Endothelial cell of umbilical vein (primary cell): ENCODE measurements around the gene DOCK8. TPM values are rescaled to one million over a fixed set of nuclear protein-coding genes. Genes with fewer than 3 reads are reported as not detected.

Source experiments
- BruUV-seq: library from RNA; stranded (reverse); fragments of 400-500 nt; replicated peaks from 2 replicates; lab custom pipeline; 2021; lab: Mats Ljungman, UMichigan
- CTCF ChIA-PET: fragments of 300-600, 350-600 bp; sonication (Branson Sonifier 250); formaldehyde crosslinking; loops from one replicate; lab custom pipeline; 2021; ENCODE audit warnings: antibody characterized with exemption, inconsistent platforms; lab: Charles Lee
- POLR2A ChIA-PET: fragments of 300-600, 350-600 bp; sonication (Branson Sonifier 250); formaldehyde crosslinking; loops from one replicate; lab custom pipeline; 2021; ENCODE audit warnings: antibody characterized with exemption, inconsistent platforms; lab: Charles Lee
- DNase-seq: peaks from one replicate; pipeline ENCODE4 v3.0.0-alpha.2; 2011; ENCODE audit warnings: low read depth, low spot score
- FAIRE-seq: peaks from 2 replicates; lab custom pipeline; 2011; peaks lifted over from hg19 to GRCh38; lab: Jason Lieb, UNC
- H2AFZ ChIP-seq: 2 replicates; pipeline ENCODE4 v1.6.0; 2012; ENCODE audit warnings: low read depth, low read length, control low read depth, inconsistent platforms
- H3K27ac ChIP-seq: 2 replicates; pipeline ENCODE4 v1.5.1; 2011; ENCODE audit warnings: low read depth, mild to moderate bottlenecking, control low read depth, low read length, moderate library complexity; ENCODE audit not compliant: insufficient read depth
- H3K27me3 ChIP-seq, 2 experiments: 2 replicates each; pipeline versions ENCODE4 v1.6.0 to v1.6.1; 2011; ENCODE audit warnings: low read length in 2 of 2, mixed read lengths in 1 of 2; ENCODE audit not compliant: control insufficient read depth in 2 of 2, insufficient read depth in 2 of 2
- H3K36me3 ChIP-seq, 2 experiments: 2 replicates in 1 of 2; 3 replicates in 1 of 2; pipeline ENCODE4 v1.5.1; 2011; ENCODE audit warnings: low read length in 2 of 2, mild to moderate bottlenecking in 1 of 2, moderate library complexity in 1 of 2; ENCODE audit not compliant: control insufficient read depth in 2 of 2, insufficient read depth in 2 of 2; ENCODE audit errors: extremely low read depth in 1 of 2
- H3K4me1 ChIP-seq: 3 replicates; pipeline ENCODE4 v1.5.1; 2011; ENCODE audit warnings: mild to moderate bottlenecking, low read length; ENCODE audit not compliant: control insufficient read depth, insufficient read depth; ENCODE audit errors: extremely low read depth
- H3K4me2 ChIP-seq: 2 replicates; pipeline ENCODE4 v1.6.1; 2011; ENCODE audit warnings: low read length, control low read depth, mixed read lengths; ENCODE audit not compliant: insufficient read depth
- H3K4me3 ChIP-seq, 3 experiments: fragments of 200-600 bp in 1 of 3; sonication (generic), shearing (Covaris generic) in 1 of 3; replicated peaks in 1 of 3; 2 replicates each; pipeline ENCODE4 v1.5.1; 2011 to 2016; ENCODE audit warnings: control low read depth in 3 of 3, low read length in 3 of 3, mild to moderate bottlenecking in 2 of 3, inconsistent platforms in 1 of 3, low read depth in 1 of 3, moderate library complexity in 1 of 3; ENCODE audit not compliant: insufficient read depth in 1 of 3
- H3K79me2 ChIP-seq: 2 replicates; pipeline ENCODE4 v1.6.0; 2012; ENCODE audit warnings: low read length, inconsistent platforms; ENCODE audit not compliant: control insufficient read depth, insufficient read depth
- H3K9ac ChIP-seq: replicated peaks from 2 replicates; pipeline ENCODE3; 2011; ENCODE audit warnings: low read length, control low read depth; ENCODE audit not compliant: insufficient read depth; ENCODE audit errors: extremely low read depth
- H3K9me1 ChIP-seq: replicated peaks from 3 replicates; pipeline ENCODE4 v1.6.0; 2011; ENCODE audit warnings: mild to moderate bottlenecking, low read length; ENCODE audit not compliant: control insufficient read depth, insufficient read depth; ENCODE audit errors: extremely low read depth
- H3K9me3 ChIP-seq: replicated peaks from 2 replicates; pipeline ENCODE4 v1.5.1; 2012; ENCODE audit warnings: low read length, inconsistent platforms; ENCODE audit not compliant: control insufficient read depth, insufficient read depth
- H4K20me1 ChIP-seq: replicated peaks from 2 replicates; pipeline ENCODE3; 2011; ENCODE audit warnings: mild to moderate bottlenecking, low read length; ENCODE audit not compliant: control insufficient read depth, insufficient read depth; ENCODE audit errors: extremely low read depth
- CTCF ChIP-seq, 2 donors: IDR thresholded peaks; 1 replicate in 1 of 2; 2 replicates in 1 of 2; pipeline ENCODE4 v1.5.1; 2011; ENCODE audit warnings: low read length in 2 of 2, mild to moderate bottlenecking in 2 of 2, moderate library complexity in 2 of 2, control low read depth in 1 of 2, inconsistent platforms in 1 of 2, low read depth in 1 of 2; ENCODE audit not compliant: insufficient read depth in 1 of 2; ENCODE audit errors: extremely low read depth in 1 of 2
- EZH2 ChIP-seq: IDR thresholded peaks from 2 replicates; pipeline ENCODE4 v1.6.1; 2012; ENCODE audit warnings: borderline replicate concordance, low read depth, mild to moderate bottlenecking, moderate library complexity, low read length, inconsistent platforms; ENCODE audit not compliant: severe bottlenecking
- FOS ChIP-seq: IDR thresholded peaks from 2 replicates; pipeline ENCODE4 v1.6.1; 2011; ENCODE audit warnings: mild to moderate bottlenecking, low read length, moderate library complexity, borderline replicate concordance; ENCODE audit not compliant: insufficient read depth
- GATA2 ChIP-seq: IDR thresholded peaks from 2 replicates; pipeline ENCODE4 v1.7.0; 2011; ENCODE audit warnings: low read depth, mild to moderate bottlenecking, moderate library complexity, mixed read lengths, low read length; ENCODE audit not compliant: insufficient read length, insufficient read depth
- JUN ChIP-seq: IDR thresholded peaks from 2 replicates; pipeline ENCODE4 v1.6.1; 2011; ENCODE audit warnings: borderline replicate concordance, low read depth; ENCODE audit not compliant: insufficient read length, insufficient read depth
- MAX ChIP-seq: IDR thresholded peaks from 2 replicates; pipeline ENCODE4 v1.6.1; 2011; ENCODE audit not compliant: insufficient read depth, insufficient read length
- MYC ChIP-seq: IDR thresholded peaks from one replicate; pipeline ENCODE4 v1.6.1; 2011; ENCODE audit warnings: mild to moderate bottlenecking, low read depth, low read length
- POLR2A ChIP-seq: IDR thresholded peaks from 2 replicates; pipeline ENCODE4 v1.6.1; 2012; ENCODE audit warnings: low read depth, mild to moderate bottlenecking, control low read depth, low read length
- POLR2AphosphoS5 ChIP-seq: IDR thresholded peaks from 2 replicates; pipeline ENCODE4 v1.6.1; 2012; ENCODE audit warnings: low read depth, mild to moderate bottlenecking, control low read depth, low read length, moderate library complexity; ENCODE audit not compliant: insufficient read depth
- dilution Hi-C: fragments of 300-500 bp; cut with MboI; formaldehyde crosslinking; loops from one replicate; pipeline ENCODE4 v1.15.0; 2019; ENCODE audit warnings: low sequenced_read_pairs; ENCODE audit not compliant: extremely low pct_ligation_motif_present
- intact Hi-C: fragments of 100-400 bp; cut with micrococcal nuclease; formaldehyde crosslinking; loops from one replicate; pipeline ENCODE4 v1.10.0; 2022
- polyA plus RNA-seq, 4 experiments: library from polyadenylated mRNA; depleted of rRNA in 3 of 4; stranded (reverse) in 3 of 4; unstranded in 1 of 4; fragments of >200 nt; gene quantifications; 2 replicates each; pipeline versions ENCODE4 v1.2.1 to v1.2.3, GENCODE V29; 2011 to 2012; ENCODE audit warnings: missing spikeins in 1 of 4
- total RNA-seq: library from RNA; stranded (reverse); gene quantifications from 2 replicates; pipeline ENCODE4 v1.2.3, GENCODE V29; 2021

The DOCK8 gene
- total and polyA plus RNA-seq, 2 donors (not counting 3 experiments of a cell fraction or from before 2014, with no cell fraction given) = 0.54 to 1.3 TPM

GRCh38 chr9:376115-376514 lies 161.4 kb downstream of the DOCK8 start:
- intact Hi-C loops (no loop called here), dilution Hi-C loops (no loop called here)
- Histone ChIP-seq H3K4me2 (no peak overlapping the region), H2AFZ (no peak overlapping the region), H3K79me2 (no peaks in the 10 kb centered on the region), H3K27me3 (no peaks in the 10 kb centered on the region), H3K4me3 (no peak overlapping the region), H4K20me1 (no peaks in the 10 kb centered on the region), H3K9me3 (no peaks in the 10 kb centered on the region), H3K4me1 (no peaks in the 10 kb centered on the region), H3K9ac (no peak overlapping the region), H3K27ac (no peak overlapping the region), H3K36me3 (no peaks in the 10 kb centered on the region), H3K9me1 (no peaks in the 10 kb centered on the region)
- BruUV-seq = no TSS peak
- TF ChIP-seq POLR2AphosphoS5 (no peak), MAX (no peak), POLR2A (no peak), JUN (no peak), FOS (no peak), EZH2 (no peak), GATA2 (no peak), MYC (no peak), CTCF (IDR thresholded peaks at IDR 0.05; ENCODE audit: extremely low read depth in 1 of 2, insufficient read depth in 1 of 2, low read depth in 1 of 2, low read length in 2 of 2) (no peak)
- no peak for DNase-seq
- ChIA-PET POLR2A (no interaction called here), CTCF (interaction anchor here (2.2 kb wide), 1 partner anchor 628 kb away, joined by 6 read pairs; no protein-coding TSS in a partner anchor)
- FAIRE-seq = no peak
